ENCODE data around the gene C20orf141.

The C20orf141 gene

GRCh38 chr20:2851086-2851485, 36.3 kb downstream of the C20orf141 start:
- DNase-seq: no peak

- DNase-seq: no peak
Measured at GRCh38 chr20:2858591-2858990, 43.8 kb downstream of the C20orf141 start.

GRCh38 chr20:2859330-2860121, 44.7 kb downstream of the C20orf141 start:
- no peak for DNase-seq

- no peak for DNase-seq
Measured at GRCh38 chr20:2864626-2865025, 49.8 kb downstream of the C20orf141 start.

GRCh38 chr20:2865101-2865500, 50.3 kb downstream of the C20orf141 start:
- no peak for DNase-seq
